ENCODE results near the gene ATM. TPM values are rescaled to one million over a fixed set of nuclear protein-coding genes. Genes with fewer than 3 reads are reported as not detected.

Gene ATM
- 35.8 and 37.7 TPM in 2 replicates for total RNA-seq (2014; rRNA removed; shearing (Covaris generic))
- polyA plus RNA-seq (2014; cell fraction: nucleus; rRNA removed): 69.7 and 71.7 TPM in 2 replicates

- DNase-seq (ENCODE audit: extremely low read depth, low read depth): peak; percentile 96
Measured at GRCh38 chr11:108222574-108223347, at the start of gene ATM, which contains the start of gene NPAT. Gene ATM (plus strand): TSS chr11:108223067. CDS start chr11:108227625, 4,558 bp downstream. Gene NPAT (minus strand): TSS chr11:108222638. CDS start chr11:108222536, 102 bp downstream.

DNA sequence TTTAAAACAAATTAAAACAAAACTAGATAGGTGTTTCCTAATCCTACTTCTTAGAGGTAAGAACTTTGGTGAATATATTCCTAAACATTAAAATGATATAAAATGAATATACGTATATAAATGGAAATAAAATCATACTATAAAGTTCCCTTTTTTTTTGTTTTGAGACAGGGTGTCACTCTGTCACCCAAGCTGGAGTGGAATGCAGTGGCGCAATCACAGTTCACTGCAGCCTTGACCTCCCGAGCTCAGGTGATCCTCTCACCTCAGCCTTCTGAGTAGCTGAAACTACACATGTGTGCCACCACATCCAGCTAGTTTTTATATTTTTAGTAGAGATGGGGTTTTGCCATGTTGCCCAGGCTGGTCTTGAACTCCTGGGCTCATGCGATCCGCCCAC lies 45.3 kb upstream of the ATM start:
- DNase-seq (ENCODE audit: extremely low read depth, low read depth): no peak

- DNase-seq (ENCODE audit: extremely low read depth, low read depth): no peak
Measured at GRCh38 chr11:108193725-108194124, 29.1 kb upstream of the ATM start.

DNA sequence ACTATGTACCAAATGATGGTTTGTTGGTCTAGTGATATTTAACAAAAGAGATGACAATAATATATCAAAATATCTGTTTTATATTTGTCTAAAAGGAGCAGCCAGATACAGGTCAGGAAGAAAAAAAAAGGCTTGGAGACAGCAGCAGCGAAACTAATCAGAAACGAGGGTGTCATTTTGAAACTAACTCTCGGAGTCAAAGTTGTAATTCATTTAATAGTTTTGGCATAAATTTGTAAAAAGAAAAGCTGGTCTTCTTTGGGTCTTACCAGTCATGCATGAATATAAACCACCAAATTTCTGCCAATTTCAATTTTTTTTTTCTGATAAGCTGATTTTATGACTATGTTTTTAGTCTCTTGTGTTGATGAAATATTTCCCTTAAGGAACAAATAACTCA lies 26.0 kb upstream of the ATM start:
- no peak for DNase-seq (ENCODE audit: extremely low read depth, low read depth)

- no peak for DNase-seq (ENCODE audit: extremely low read depth, low read depth)
Measured at GRCh38 chr11:108197351-108197750, 25.5 kb upstream of the ATM start.

GRCh38 chr11:108198833-108199232 lies 24.0 kb upstream of the ATM start:
- DNase-seq (ENCODE audit: extremely low read depth, low read depth): no peak

- DNase-seq (ENCODE audit: extremely low read depth, low read depth): no peak
Measured at GRCh38 chr11:108199446-108200321, 23.2 kb upstream of the ATM start.

- no peak for DNase-seq (ENCODE audit: extremely low read depth, low read depth)
Measured at GRCh38 chr11:108203075-108203474, 19.8 kb upstream of the ATM start.

GRCh38 chr11:108204376-108204775 lies 18.5 kb upstream of the ATM start:
- DNase-seq (ENCODE audit: extremely low read depth, low read depth): no peak

- DNase-seq (ENCODE audit: extremely low read depth, low read depth): no peak
Measured at GRCh38 chr11:108204929-108205499, 17.9 kb upstream of the ATM start.

DNA sequence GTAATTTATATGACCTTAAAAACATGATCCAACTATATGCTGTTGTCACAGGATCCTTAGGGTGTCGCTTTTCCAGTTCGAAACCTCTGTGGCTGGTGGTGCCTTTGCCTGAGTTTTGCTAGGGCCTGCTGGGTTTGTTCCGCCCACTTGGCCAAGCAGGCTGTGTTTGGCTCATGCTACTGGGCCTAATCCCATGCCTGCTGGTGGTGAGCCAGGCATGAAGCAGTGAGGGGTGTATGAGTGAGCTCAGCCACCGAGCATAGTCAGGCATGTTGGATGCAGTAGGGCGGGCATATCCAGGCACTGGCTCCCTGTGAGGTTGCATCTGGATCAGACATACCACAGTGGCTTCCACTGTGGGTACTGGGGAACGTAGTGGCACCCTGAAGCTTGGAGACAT lies 16.7 kb upstream of the ATM start:
- DNase-seq (ENCODE audit: extremely low read depth, low read depth): no peak

- no peak for DNase-seq (ENCODE audit: extremely low read depth, low read depth)
Measured at GRCh38 chr11:108206969-108207682, 15.7 kb upstream of the ATM start.

DNA sequence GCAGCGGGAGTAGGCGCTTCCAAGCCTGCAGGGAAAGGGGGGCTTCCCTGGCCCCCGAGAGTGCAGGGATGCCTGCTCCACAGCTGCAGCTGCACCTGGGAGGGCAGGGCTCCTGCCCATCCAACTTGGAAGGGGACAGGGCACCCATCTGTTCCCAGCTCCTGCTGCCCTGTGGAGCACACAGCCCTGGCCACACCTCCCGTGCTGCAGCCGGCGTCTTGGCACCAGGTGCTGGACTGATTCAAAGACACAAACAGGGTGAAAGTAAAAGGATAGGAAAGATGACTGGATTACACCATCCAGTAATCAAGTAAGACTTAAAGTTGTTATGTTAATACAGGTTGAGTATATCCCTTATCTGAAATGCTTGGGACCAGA lies 15.2 kb upstream of the ATM start:
- no peak for DNase-seq (ENCODE audit: extremely low read depth, low read depth)

DNA sequence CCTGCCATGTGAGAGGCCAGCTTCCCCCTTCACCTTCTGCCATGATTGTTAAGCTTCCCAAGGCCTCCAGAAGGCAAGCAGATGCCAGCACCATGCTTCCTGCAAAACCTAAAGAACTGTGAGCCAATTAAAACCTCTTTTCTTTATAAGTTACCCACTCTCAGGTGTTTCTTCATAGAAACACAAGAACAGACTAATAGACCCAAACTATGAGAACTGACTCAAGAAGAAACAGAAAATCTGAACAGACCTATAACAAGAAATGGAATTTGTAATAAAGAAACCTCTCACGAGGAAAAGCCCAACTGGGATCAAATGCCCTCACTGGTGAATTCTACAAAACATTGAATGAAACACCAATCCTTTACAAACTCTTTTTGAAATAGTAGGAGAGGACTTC lies 12.4 kb upstream of the ATM start:
- DNase-seq (ENCODE audit: extremely low read depth, low read depth): no peak

DNA sequence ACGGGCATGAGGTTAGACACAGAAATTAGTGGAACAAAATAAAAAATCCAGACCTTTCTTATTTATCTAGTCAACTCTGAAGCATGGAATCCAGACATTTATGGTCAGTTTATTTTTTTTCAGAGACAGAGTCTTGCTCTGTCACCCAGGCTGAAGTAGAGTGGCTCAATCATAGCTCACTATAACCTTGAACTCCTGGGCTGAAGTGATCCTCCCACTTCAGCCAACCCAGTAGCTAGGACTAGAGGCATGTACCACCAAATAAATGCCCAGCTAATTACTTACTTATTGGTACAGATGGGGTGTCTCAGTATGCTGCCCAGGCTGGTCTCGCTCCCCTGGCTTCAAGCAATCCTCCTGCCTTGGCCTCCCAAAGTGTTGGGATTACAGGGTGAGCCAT lies 9.1 kb upstream of the ATM start:
- DNase-seq (ENCODE audit: extremely low read depth, low read depth): no peak

DNA sequence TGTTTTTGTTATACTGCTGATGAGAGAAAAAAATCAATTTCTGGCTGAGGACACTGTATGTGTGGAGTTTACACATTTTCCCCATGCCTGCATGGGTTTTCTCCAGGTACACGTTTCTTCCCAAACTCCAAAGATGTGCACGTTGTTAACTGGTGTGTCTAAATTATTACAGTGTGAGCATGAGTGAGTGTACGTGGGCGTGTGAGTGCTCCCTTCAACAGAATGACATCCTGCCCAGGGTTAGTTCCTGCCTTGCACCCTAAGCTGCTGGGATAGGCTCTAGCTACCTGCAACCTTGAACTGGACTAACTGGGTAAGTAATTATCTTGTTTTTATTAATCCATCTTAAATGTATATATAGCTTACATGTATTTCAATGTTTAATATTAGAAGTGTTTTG lies 5.9 kb upstream of the ATM start:
- DNase-seq (ENCODE audit: extremely low read depth, low read depth): no peak

- no peak for DNase-seq (ENCODE audit: extremely low read depth, low read depth)
Measured at GRCh38 chr11:108218455-108218854, 4.4 kb upstream of the ATM start.

- no peak for DNase-seq (ENCODE audit: extremely low read depth, low read depth)
Measured at GRCh38 chr11:108218912-108219783, 3.7 kb upstream of the ATM start.

- DNase-seq (ENCODE audit: extremely low read depth, low read depth): no peak
Measured at GRCh38 chr11:108220721-108221336, 2.0 kb upstream of the ATM start.

All from NCI-H460 (cell line).